DOHH2 (cell line): ENCODE results near the gene ACOT4.
"Not testable (repeated sequence)": the region's sequence is repeated elsewhere in the genome, so short reads cannot be mapped to it uniquely, and the experiment has no call there.

Experiments
- H3F3A ChIP-seq: fragments of 200-600 bp; sonication (generic), shearing (Covaris generic); 2 replicates; pipeline ENCODE4 v1.6.0; 2016; ENCODE audit warnings: antibody characterized with exemption, mild to moderate bottlenecking; ENCODE audit not compliant: control insufficient read depth, insufficient read depth
- H3K27ac ChIP-seq: fragments of 200-600 bp; sonication (generic); 2 replicates; pipeline ENCODE4 v1.5.1; 2014; ENCODE audit warnings: low read depth, mild to moderate bottlenecking, low read length, moderate library complexity
- H3K27me3 ChIP-seq: fragments of 200-600 bp; sonication (generic); 2 replicates; pipeline ENCODE4 v1.6.1; 2014; ENCODE audit warnings: mild to moderate bottlenecking, low read length, mixed read lengths; ENCODE audit not compliant: control insufficient read depth
- H3K36me3 ChIP-seq: fragments of 200-600 bp; sonication (generic); 2 replicates; pipeline ENCODE4 v1.6.1; 2014; ENCODE audit warnings: mild to moderate bottlenecking, low read length, moderate library complexity, mixed read lengths; ENCODE audit not compliant: control insufficient read depth
- H3K4me1 ChIP-seq: fragments of 200-600 bp; sonication (generic); 2 replicates; pipeline ENCODE4 v1.6.1; 2014; ENCODE audit warnings: mild to moderate bottlenecking, low read length, mixed read lengths; ENCODE audit not compliant: control insufficient read depth
- H3K4me2 ChIP-seq: fragments of 200-600 bp; sonication (generic); 2 replicates; pipeline ENCODE4 v1.6.0; 2014; ENCODE audit warnings: mild to moderate bottlenecking, low read length, moderate library complexity
- H3K4me3 ChIP-seq: fragments of 200-600 bp; sonication (generic); 2 replicates; pipeline ENCODE4 v1.5.1; 2014; ENCODE audit warnings: mild to moderate bottlenecking, low read length, mixed read lengths
- H3K79me2 ChIP-seq: fragments of 200-600 bp; sonication (generic); 2 replicates; pipeline ENCODE4 v1.6.1; 2014; ENCODE audit warnings: mild to moderate bottlenecking, low read length, mixed read lengths; ENCODE audit not compliant: control insufficient read depth
- H3K9me2 ChIP-seq: fragments of 200-600 bp; sonication (generic); replicated peaks from 2 replicates; pipeline ENCODE4 v1.6.1; 2014; ENCODE audit warnings: mild to moderate bottlenecking, low read length, mixed read lengths; ENCODE audit not compliant: control insufficient read depth
- H3K9me3 ChIP-seq: fragments of 200-600 bp; sonication (generic); 2 replicates; pipeline ENCODE4 v1.6.1; 2014; ENCODE audit warnings: antibody characterized with exemption, low read length, mixed read lengths; ENCODE audit not compliant: control insufficient read depth, insufficient read depth
- H4K20me1 ChIP-seq: fragments of 200-600 bp; sonication (generic); 2 replicates; pipeline ENCODE4 v1.6.0; 2014; ENCODE audit warnings: low read depth, mild to moderate bottlenecking, antibody characterized with exemption, low read length, moderate library complexity; ENCODE audit not compliant: control insufficient read depth, insufficient read depth
- CTCF ChIP-seq: fragments of 200-600 bp; sonication (generic); IDR thresholded peaks from one replicate; pipeline ENCODE4 v1.5.1; 2014; ENCODE audit warnings: antibody characterized with exemption, mild to moderate bottlenecking, low read depth, low read length; ENCODE audit not compliant: poor library complexity, severe bottlenecking
- EZH2phosphoT487 ChIP-seq: fragments of 200-600 bp; sonication (generic); IDR thresholded peaks from 2 replicates; pipeline ENCODE4 v1.6.1; 2017; ENCODE audit warnings: borderline replicate concordance, mild to moderate bottlenecking, antibody characterized with exemption, low read length, moderate library complexity, mixed read lengths

ACOT4 gene

GRCh38 chr14:73588695-73589094 is 3.0 kb upstream of the ACOT4 start:
- Histone ChIP-seq H3K27ac (no peak overlapping the region), H3K4me2 (no peak overlapping the region), H3K79me2 (no peaks in the 10 kb centered on the region), H3K9me2 (no peaks in the 10 kb centered on the region), H3K9me3 (no peaks in the 10 kb centered on the region), H3K27me3 (peaks cover 20% of the 10 kb centered on the region), H4K20me1 (no peaks in the 10 kb centered on the region), H3K36me3 (no peaks in the 10 kb centered on the region), H3K4me1 (peaks cover 17% of the 10 kb centered on the region), H3F3A (no peaks in the 10 kb centered on the region), H3K4me3 (no peak overlapping the region)
- TF ChIP-seq EZH2phosphoT487: no peak
- no peak for TF ChIP-seq CTCF

GRCh38 chr14:73589116-73589515 is 2.6 kb upstream of the ACOT4 start:
- Histone ChIP-seq H3K27me3 (peaks cover 21% of the 10 kb centered on the region), H3K4me1 (peaks cover 17% of the 10 kb centered on the region), H3K79me2 (no peaks in the 10 kb centered on the region), H3K4me3 (no peak overlapping the region), H3K27ac (no peak overlapping the region), H3K9me3 (no peaks in the 10 kb centered on the region), H4K20me1 (no peaks in the 10 kb centered on the region), H3K9me2 (no peaks in the 10 kb centered on the region), H3F3A (no peaks in the 10 kb centered on the region; the same call in 1 of the 2 replicates), H3K4me2 (no peak overlapping the region), H3K36me3 (no peaks in the 10 kb centered on the region)
- TF ChIP-seq CTCF (no peak), EZH2phosphoT487 (no peak)

GRCh38 chr14:73590673-73591004 is 1.0 kb upstream of the ACOT4 start:
- not testable (repeated sequence) for H3K36me3 ChIP-seq, H3K9me3 ChIP-seq, H4K20me1 ChIP-seq, H3K79me2 ChIP-seq, H3K9me2 ChIP-seq, H3F3A ChIP-seq, H3K4me3 ChIP-seq, H3K27ac ChIP-seq, H3K4me2 ChIP-seq
- Histone ChIP-seq H3K27me3 (peaks cover 21% of the 10 kb centered on the region), H3K4me1 (peaks cover 17% of the 10 kb centered on the region)

- H3K9me2 ChIP-seq: no peaks in the 10 kb centered on the region
- H3K9me3 ChIP-seq: no peaks in the 10 kb centered on the region
- H3K27me3 ChIP-seq: peaks cover 22% of the 10 kb centered on the region
- H3K4me1 ChIP-seq: peaks cover 9% of the 10 kb centered on the region
- no peak overlapping the region for H3K4me2 ChIP-seq
- no peaks in the 10 kb centered on the region for H3K79me2 ChIP-seq
- no peak for TF ChIP-seq CTCF
- TF ChIP-seq EZH2phosphoT487: no peak
- no peaks in the 10 kb centered on the region; the same call in 1 of the 2 replicates for H4K20me1 ChIP-seq
- H3K36me3 ChIP-seq: no peaks in the 10 kb centered on the region
- H3K27ac ChIP-seq: no peak overlapping the region
- H3K4me3 ChIP-seq: no peak overlapping the region
- no peaks in the 10 kb centered on the region; the same call in 1 of the 2 replicates for H3F3A ChIP-seq
Measured at GRCh38 chr14:73594491-73594890, 2.8 kb downstream of the ACOT4 start.
